Osteoblast (primary cell): ENCODE measurements around the gene EMC1. TPM values are rescaled to one million over a fixed set of nuclear protein-coding genes. Genes with fewer than 3 reads are reported as not detected.
A peak's percentile ranks its signal among the peaks of the same experiment; 100 is the strongest.
"Not testable (repeated sequence)": the region's sequence is repeated elsewhere in the genome, so short reads cannot be mapped to it uniquely, and the experiment has no call there.

Source experiments
- DNase-seq: peaks from one replicate; pipeline ENCODE4 v3.0.0; 2011; ENCODE audit warnings: low spot score, mixed read lengths; ENCODE audit not compliant: insufficient read length; ENCODE audit errors: missing footprints
- H2AFZ ChIP-seq: 2 replicates; pipeline ENCODE4 v1.6.0; 2011; ENCODE audit warnings: mild to moderate bottlenecking, low read length
- H3K27ac ChIP-seq: 2 replicates; pipeline ENCODE4 v1.5.1; 2011; ENCODE audit warnings: mild to moderate bottlenecking, low read depth, low read length, moderate library complexity
- H3K27me3 ChIP-seq: 2 replicates; pipeline ENCODE4 v1.6.0; 2012; ENCODE audit warnings: mild to moderate bottlenecking, control low read depth, inconsistent platforms, low read length, moderate library complexity; ENCODE audit not compliant: insufficient read depth
- H3K36me3 ChIP-seq: 2 replicates; pipeline ENCODE4 v1.5.1; 2011; ENCODE audit warnings: mild to moderate bottlenecking, low read length, control low read depth, moderate library complexity; ENCODE audit not compliant: insufficient read depth
- H3K4me1 ChIP-seq: 2 replicates; pipeline ENCODE4 v1.5.1; 2011; ENCODE audit warnings: mild to moderate bottlenecking, low read length, control low read depth, moderate library complexity; ENCODE audit not compliant: insufficient read depth
- H3K4me2 ChIP-seq: 2 replicates; pipeline ENCODE4 v1.6.0; 2011; ENCODE audit warnings: mild to moderate bottlenecking, low read length; ENCODE audit not compliant: insufficient read depth
- H3K4me3 ChIP-seq: fragments of 200-600 bp; sonication (generic); 3 replicates; pipeline ENCODE4 v1.5.1; 2012; ENCODE audit warnings: mild to moderate bottlenecking, low read length, inconsistent platforms; ENCODE audit not compliant: insufficient read depth
- H3K79me2 ChIP-seq: 2 replicates; pipeline ENCODE4 v1.6.0; 2012; ENCODE audit warnings: mild to moderate bottlenecking, low read length, control low read depth, inconsistent platforms; ENCODE audit not compliant: insufficient read depth
- H3K9me3 ChIP-seq: 2 replicates; pipeline ENCODE4 v1.5.1; 2011; ENCODE audit warnings: low read depth, low read length, control low read depth
- H4K20me1 ChIP-seq: 2 replicates; pipeline ENCODE4 v1.6.0; 2012; ENCODE audit warnings: mild to moderate bottlenecking, low read length, control low read depth; ENCODE audit not compliant: insufficient read depth
- CTCF ChIP-seq: IDR thresholded peaks from 2 replicates; pipeline ENCODE4 v1.5.1; 2011; ENCODE audit warnings: mild to moderate bottlenecking, low read depth, low read length, moderate library complexity; ENCODE audit errors: extremely low read depth
- total RNA-seq: library from RNA; depleted of rRNA; stranded (reverse); fragments of >200 nt; gene quantifications from 2 replicates; pipeline ENCODE4 v1.2.3, GENCODE V29; 2012

EMC1 gene
- total RNA-seq, 1 donor = 64.1 TPM

GRCh38 chr1:19287436-19288185 is 36.3 kb upstream of the EMC1 start:
- Histone ChIP-seq H3K4me1 (peaks cover 6% of the 10 kb centered on the region), H3K27me3 (no peaks in the 10 kb centered on the region), H4K20me1 (no peaks in the 10 kb centered on the region), H3K36me3 (no peaks in the 10 kb centered on the region), H3K27ac (no peak overlapping the region), H3K4me2 (no peak overlapping the region), H3K79me2 (no peaks in the 10 kb centered on the region), H2AFZ (no peak overlapping the region), H3K4me3 (no peak overlapping the region), H3K9me3 (no peaks in the 10 kb centered on the region)
- TF ChIP-seq CTCF = no peak
- DNase-seq = peak; percentile 65

- not testable (repeated sequence) for H3K27ac ChIP-seq, H2AFZ ChIP-seq, H3K4me1 ChIP-seq, H4K20me1 ChIP-seq, H3K27me3 ChIP-seq, H3K36me3 ChIP-seq, DNase-seq, H3K9me3 ChIP-seq, H3K79me2 ChIP-seq, H3K4me2 ChIP-seq, H3K4me3 ChIP-seq
These were observed 34.5 kb upstream of the EMC1 start for GRCh38 chr1:19285807-19286206.

- H3K27me3 ChIP-seq, DNase-seq, H3K79me2 ChIP-seq, H3K36me3 ChIP-seq, H3K9me3 ChIP-seq, H3K27ac ChIP-seq, H3K4me1 ChIP-seq, H3K4me2 ChIP-seq, H3K4me3 ChIP-seq, H4K20me1 ChIP-seq, H2AFZ ChIP-seq: not testable (repeated sequence)
These were observed 34.0 kb upstream of the EMC1 start for GRCh38 chr1:19285366-19285765.

GRCh38 chr1:19284881-19285280 is 33.6 kb upstream of the EMC1 start:
- Histone ChIP-seq H4K20me1 (no peaks in the 10 kb centered on the region), H3K9me3 (no peaks in the 10 kb centered on the region), H3K4me2 (no peak overlapping the region), H3K27ac (no peak overlapping the region), H3K4me1 (no peaks in the 10 kb centered on the region), H3K27me3 (no peaks in the 10 kb centered on the region), H2AFZ (no peak overlapping the region), H3K4me3 (no peak overlapping the region), H3K79me2 (no peaks in the 10 kb centered on the region), H3K36me3 (no peaks in the 10 kb centered on the region)
- DNase-seq = no peak
- TF ChIP-seq CTCF = no peak

GRCh38 chr1:19283891-19284290 is 32.6 kb upstream of the EMC1 start:
- Histone ChIP-seq H4K20me1 (no peaks in the 10 kb centered on the region), H3K9me3 (no peaks in the 10 kb centered on the region), H3K79me2 (no peaks in the 10 kb centered on the region), H3K4me1 (no peaks in the 10 kb centered on the region), H2AFZ (no peak overlapping the region), H3K27ac (no peak overlapping the region), H3K36me3 (no peaks in the 10 kb centered on the region), H3K4me2 (no peak overlapping the region), H3K27me3 (no peaks in the 10 kb centered on the region), H3K4me3 (no peak overlapping the region)
- no peak for DNase-seq
- TF ChIP-seq CTCF = no peak
